HG03520 (cell line): ENCODE results near the gene ATM.
A peak's percentile ranks its signal among the peaks of the same experiment; 100 is the strongest.
"Not testable (repeated sequence)": the region's sequence is repeated elsewhere in the genome, so short reads cannot be mapped to it uniquely, and the experiment has no call there.

Experiments
- ATAC-seq: cut with Tn5 transposase; IDR thresholded peaks from one replicate; pipeline ENCODE4 v1.9.1; 2021; ENCODE audit warnings: mild to moderate bottlenecking, moderate library complexity; ENCODE audit not compliant: unreplicated experiment

The ATM gene

DNA sequence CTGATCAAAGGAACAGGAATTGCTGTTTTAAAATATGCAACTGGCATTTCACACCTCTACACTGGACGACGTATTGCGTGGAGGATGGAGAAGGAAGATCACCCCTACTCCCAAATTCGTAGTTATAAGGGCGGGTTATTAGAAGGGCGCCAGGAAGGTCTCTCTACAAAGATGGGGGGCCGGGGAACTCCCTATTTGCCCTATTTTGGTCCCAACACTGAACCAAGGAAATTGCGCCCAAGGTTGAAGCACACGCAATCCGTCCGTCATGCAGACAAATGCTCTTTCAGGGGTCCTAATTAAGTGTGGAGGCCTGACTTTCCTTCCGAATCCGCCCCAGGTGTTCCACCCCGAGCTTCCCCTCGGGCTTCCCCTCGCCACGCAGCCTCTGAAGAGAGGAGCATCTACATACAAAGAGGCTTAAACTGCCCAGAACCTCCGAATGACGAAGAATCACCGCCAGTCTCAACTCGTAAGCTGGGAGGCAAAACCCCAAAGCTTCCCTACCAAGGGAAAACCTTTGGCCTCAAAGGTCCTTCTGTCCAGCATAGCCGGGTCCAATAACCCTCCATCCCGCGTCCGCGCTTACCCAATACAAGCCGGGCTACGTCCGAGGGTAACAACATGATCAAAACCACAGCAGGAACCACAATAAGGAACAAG lies 825 bp upstream of the ATM start:
- ATAC-seq = no peak

GRCh38 chr11:108223348-108224149 lies 682 bp downstream of the ATM start:
- peak; percentile 30 for ATAC-seq

DNA sequence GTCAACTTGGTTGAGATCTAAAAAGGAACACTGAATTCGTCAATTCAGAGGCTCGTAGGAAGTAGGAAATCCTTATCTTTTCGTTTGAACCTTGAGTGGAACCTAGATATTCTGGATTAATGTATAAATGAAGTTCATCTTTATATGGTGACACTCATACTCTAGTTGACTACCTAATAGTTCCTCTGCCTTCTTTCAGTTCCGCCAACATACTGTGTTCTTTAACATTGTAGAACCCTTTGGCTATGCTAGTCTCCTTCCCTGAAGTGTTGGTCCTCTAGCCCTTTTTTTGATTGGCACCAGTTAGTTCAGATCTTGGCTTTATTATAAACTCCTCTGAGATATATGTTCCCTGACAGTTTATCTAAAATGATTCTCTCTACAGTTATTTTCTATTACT lies 1.5 kb downstream of the ATM start:
- ATAC-seq = no peak

DNA sequence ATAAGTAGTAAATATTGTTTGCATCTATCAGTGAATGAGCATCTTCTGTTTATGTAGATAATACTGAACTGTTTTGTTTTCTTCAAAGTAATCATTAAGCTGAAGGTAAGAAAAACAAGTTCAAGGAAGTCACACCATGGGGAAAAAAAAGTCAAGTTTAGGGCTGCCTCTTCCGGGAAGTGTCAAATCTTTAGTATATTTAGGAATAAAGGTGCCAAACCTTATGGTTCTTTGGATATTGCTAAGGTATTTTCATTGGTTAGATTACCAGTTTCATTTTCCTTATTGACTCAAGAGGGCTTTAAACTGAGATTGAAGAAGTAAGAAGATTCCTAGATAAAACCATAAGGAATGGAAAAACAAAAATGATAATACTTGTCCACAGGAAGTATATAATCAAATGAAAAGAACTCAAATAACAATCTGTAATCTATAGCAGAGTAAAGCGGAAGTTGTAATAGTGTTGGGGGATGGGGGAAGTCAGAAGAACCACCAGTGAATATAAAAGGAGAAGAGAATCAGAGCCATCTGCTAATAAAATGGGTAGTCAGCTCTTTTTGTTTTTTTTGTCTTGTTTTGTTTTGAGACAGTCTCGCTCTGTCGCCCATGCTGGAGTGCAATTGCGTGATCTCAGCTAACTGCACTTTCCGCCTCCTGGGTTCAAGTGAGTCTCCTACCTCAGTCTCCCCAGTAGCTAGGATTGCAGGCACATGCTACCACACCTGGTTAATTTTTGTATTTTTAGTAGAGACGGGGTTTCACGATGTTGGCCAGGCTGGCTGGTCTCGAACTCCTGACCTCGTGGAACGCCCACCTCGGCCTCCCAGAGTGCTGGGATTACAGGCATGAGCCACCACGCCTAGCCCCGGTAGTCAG lies 2.3 kb downstream of the ATM start:
- no peak for ATAC-seq

DNA sequence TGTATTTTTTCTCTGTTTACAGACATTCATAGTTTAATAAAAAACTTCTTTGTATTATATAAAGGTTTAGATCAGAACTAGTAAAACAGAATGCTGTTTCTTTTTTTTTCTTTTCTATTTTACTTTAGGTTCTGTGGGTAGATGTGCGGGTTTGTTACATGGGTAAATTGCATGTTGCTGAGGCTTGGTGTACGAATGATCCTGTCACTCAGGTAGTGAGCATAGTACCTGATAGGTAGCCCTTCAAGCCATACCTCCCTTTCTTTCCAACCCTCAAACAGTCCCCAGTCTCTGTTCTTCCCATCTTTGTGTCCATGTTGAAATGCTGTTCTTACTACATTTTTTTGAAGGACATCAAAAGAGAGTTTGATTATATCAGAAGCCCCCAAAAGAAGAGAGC lies 3.2 kb downstream of the ATM start:
- no peak for ATAC-seq

GRCh38 chr11:108228251-108228650 lies 5.4 kb downstream of the ATM start:
- no peak for ATAC-seq

DNA sequence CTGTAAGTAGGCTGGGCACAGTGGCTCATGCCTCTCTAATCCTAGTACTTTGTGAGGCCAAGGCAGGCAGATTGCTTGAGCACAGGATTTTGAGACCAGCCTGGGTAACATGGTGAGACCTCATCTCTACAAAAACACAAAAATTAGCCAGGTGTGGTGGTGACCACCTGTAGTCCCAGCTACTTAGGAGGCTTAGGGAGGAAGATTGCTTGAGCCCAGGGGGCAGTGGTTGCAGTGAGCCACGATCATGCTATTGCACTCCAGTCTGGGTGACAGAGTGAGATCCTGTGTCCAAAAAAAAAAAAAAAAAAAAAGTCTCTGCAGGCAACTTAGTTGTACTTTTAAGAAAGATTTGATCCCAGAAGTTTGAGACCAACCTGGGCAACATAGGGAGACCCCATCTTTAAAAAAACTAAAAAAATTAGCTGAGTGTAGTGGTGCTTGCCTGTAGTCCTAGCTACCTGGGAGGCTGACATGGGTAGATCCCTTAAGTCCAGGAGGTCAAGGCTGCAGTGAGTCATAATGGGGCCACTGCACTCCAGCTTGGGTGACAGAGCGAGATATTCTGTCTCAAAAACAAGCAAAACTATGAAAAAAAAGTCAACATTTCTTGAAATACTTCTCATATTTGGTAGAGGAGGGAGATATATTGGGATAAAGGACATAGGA lies 10.5 kb downstream of the ATM start:
- no peak for ATAC-seq

GRCh38 chr11:108235192-108235591 lies 12.3 kb downstream of the ATM start:
- ATAC-seq = no peak

GRCh38 chr11:108235633-108236032 lies 12.8 kb downstream of the ATM start:
- no peak for ATAC-seq

DNA sequence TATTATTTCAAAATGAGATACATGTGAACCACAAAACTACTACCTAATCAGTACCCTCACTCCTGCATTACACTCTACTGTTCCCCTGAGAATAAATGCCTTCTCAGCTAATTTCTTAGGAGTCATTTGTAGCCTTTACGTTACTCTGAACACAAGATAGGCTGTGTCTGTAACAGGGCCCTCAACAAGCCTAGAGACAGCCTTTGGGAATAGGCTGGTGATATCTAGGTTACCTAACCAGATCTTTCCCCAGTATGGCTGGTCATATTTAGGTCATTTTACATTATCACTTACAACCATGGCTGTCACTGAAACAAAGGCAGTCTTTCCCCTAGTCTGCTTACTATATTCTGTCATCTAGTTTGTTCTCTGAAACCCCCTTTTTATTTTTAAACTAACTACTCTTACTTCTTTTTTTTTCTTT lies 14.2 kb downstream of the ATM start:
- peak; percentile 52 for ATAC-seq

DNA sequence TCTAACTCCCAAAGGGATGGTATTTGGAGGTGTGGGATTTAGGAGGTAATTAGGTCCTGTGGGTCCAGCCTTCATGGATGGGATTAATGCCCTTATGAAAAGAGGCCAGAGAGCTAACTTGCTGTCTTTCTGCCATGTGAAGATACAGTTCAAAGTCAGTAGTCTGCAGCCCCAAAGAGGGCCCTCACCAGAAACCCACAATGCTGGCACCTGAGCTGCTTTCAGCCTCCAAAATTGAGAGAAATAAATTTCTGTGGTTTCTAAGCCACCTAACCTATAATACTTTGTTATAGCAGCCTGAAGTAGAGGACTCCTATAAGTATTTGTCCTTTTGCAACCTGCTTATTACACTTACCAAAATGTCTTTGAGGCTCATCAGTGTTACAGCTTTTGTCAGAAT lies 16.2 kb downstream of the ATM start:
- no peak for ATAC-seq

DNA sequence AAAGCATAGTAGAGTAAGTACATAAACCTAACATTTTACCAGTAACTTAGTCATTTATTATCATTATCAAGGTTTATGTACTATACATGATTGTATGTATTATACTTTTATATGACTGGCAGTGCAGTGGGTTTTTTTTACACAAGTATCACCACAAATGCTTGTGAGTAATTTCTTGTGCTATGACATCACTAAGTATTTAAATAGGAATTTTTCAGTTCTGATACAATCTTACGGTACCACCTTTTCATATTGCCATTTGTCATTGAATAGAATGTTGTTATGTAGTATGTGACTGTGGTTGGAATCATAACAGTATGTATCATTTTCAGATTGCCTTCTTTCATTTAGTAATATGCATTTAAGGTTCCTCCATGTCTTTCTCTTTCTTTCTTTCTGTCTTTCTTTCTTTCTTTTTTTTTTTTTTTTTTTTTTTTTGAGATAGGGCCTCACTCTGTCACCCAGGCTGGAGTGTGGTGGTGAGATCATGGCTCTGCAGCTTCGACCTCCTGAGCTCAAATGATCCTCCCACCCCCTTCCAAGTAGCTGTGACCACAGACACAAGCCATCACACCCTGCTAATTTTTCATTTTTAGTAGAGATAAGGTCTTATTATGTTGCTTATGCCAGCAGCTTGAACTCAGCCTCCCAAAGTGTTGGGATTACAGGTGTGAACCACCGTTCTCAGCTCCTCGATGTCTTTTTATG lies 18.6 kb downstream of the ATM start:
- ATAC-seq = no peak

GRCh38 chr11:108242422-108242821 lies 19.6 kb downstream of the ATM start:
- no peak for ATAC-seq

- no peak for ATAC-seq
Measured at GRCh38 chr11:108246308-108246707, 23.4 kb downstream of the ATM start.

- no peak for ATAC-seq
Measured at GRCh38 chr11:108246885-108247284, 24.0 kb downstream of the ATM start.

- ATAC-seq = no peak
Measured at GRCh38 chr11:108253176-108253575, 30.3 kb downstream of the ATM start.

- ATAC-seq = no peak
Measured at GRCh38 chr11:108269583-108269982, 46.7 kb downstream of the ATM start.

DNA sequence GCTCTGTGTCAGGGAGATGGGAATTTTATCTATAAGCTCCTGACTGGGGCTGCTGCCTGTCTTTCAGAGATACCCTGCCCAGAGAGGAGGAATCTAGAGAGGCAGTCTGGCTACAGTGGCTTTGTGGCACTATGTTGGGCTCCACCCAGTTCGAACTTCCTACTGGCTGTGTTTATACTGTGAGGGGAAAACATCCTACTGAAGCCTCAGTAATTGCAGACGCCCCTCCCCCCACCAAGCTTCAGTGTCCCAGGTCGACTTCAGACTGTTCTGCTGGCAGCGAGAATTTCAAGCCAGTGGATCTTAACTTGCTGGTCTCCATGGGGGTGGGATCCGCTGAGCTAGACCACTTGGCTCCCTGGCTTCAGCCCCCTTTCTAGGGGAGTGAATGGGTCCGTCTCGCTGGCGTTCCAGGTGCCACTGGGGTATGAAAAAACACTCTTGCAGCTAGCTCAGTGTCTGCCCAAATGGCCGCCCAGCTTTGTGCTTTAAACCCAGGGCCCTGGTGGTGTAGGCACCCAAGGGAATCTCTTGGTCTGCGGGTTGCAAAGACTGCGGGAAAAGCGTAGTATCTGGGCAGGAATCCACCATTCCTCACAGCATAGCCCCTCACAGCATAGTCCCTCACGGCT lies 54.2 kb downstream of the ATM start:
- ATAC-seq = not testable (repeated sequence)

GRCh38 chr11:108278546-108278945 lies 55.7 kb downstream of the ATM start:
- no peak for ATAC-seq

GRCh38 chr11:108278954-108279353 lies 56.1 kb downstream of the ATM start:
- no peak for ATAC-seq
